Testis (tissue), 3 donors: ENCODE data around the gene IFI44. TPM values are rescaled to one million over a fixed set of nuclear protein-coding genes. Genes with fewer than 3 reads are reported as not detected.

ENCODE experiments used
- DNase-seq: peaks from one replicate; pipeline ENCODE4 v3.0.0-alpha.2; 2019
- H3K27ac ChIP-seq, 2 donors: fragments of 200-600 bp; sonication (generic); one replicate each; pipeline ENCODE4 v1.5.1; 2019
- H3K27me3 ChIP-seq: fragments of 200-600 bp; sonication (generic); one replicate; pipeline ENCODE4 v1.5.1; 2019
- H3K36me3 ChIP-seq: fragments of 200-600 bp; sonication (generic); one replicate; pipeline ENCODE4 v1.5.1; 2017; ENCODE audit warnings: low read depth; ENCODE audit errors: missing control alignments
- H3K4me1 ChIP-seq: fragments of 200-600 bp; sonication (generic); one replicate; pipeline ENCODE4 v1.5.1; 2019
- H3K4me3 ChIP-seq, 2 donors: fragments of 200-600 bp; sonication (generic); one replicate each; pipeline ENCODE4 v1.5.1; 2017 to 2019
- H3K9me3 ChIP-seq: fragments of 200-600 bp; sonication (generic); one replicate; pipeline ENCODE4 v1.5.1; 2017
- CTCF ChIP-seq, 3 experiments: fragments of 450-650 bp in 2 of 3; fragments of 200-600 bp in 1 of 3; sonication (generic) in 1 of 3; IDR thresholded peaks; one replicate each; pipeline ENCODE4 v1.5.1; 2016 to 2019; ENCODE audit warnings: antibody characterized with exemption in 3 of 3, mild to moderate bottlenecking in 2 of 3, moderate library complexity in 1 of 3
- POLR2A ChIP-seq: fragments of 450-650 bp; IDR thresholded peaks from one replicate; pipeline ENCODE4 v1.6.1; 2017; ENCODE audit warnings: antibody characterized with exemption, mild to moderate bottlenecking, moderate library complexity
- WGBS, 2 donors: methylation state at CpG; one replicate each; pipeline ENCODE4 v1.1.5; 2018; 5-methylcytosine and 5-hydroxymethylcytosine counted together
- intact Hi-C: fragments of 100-400 bp; cut with DNase I; formaldehyde crosslinking; loops from one replicate; pipeline ENCODE4 v1.15.1; 2023; ENCODE audit warnings: low total_unique reads
- polyA plus RNA-seq: library from polyadenylated mRNA; stranded (reverse); fragments of 350-450 nt; fragmentation: Illumina TruSeq; extraction: RNeasy Lipid Tissue Mini Kit (QIAGEN cat#74804); gene quantifications from one replicate; pipeline ENCODE4 v1.2.3, GENCODE V29; 2014; ENCODE audit warnings: low read depth, low replicate concordance; ENCODE audit not compliant: insufficient read depth
- total RNA-seq, 2 donors: library from RNA; depleted of rRNA; stranded (reverse); fragments of >200 nt; gene quantifications; one replicate each; pipeline ENCODE4 v1.2.3, GENCODE V29; 2016

The IFI44 gene
- total and polyA plus RNA-seq, 3 donors from 2014 or later, result 7.5 to 17.7 (median 12.3) TPM

- intact Hi-C loops, result loop anchor here (10.0 kb wide), 1 partner anchor 55 kb away; no protein-coding TSS in a partner anchor
- no peaks in the 10 kb centered on the region for H3K27me3 ChIP-seq
- peak; percentile 25 for DNase-seq
- H3K4me1 ChIP-seq, result peaks cover 12% of the 10 kb centered on the region
- H3K9me3 ChIP-seq, result no peaks in the 10 kb centered on the region
- H3K36me3 ChIP-seq, result no peaks in the 10 kb centered on the region
- peak overlapping the region; percentile 79 to 84 for H3K27ac ChIP-seq
- 25 to 35% methylated on average over 4 of the region's 4 CpGs for WGBS, 2 donors
- peak overlapping the region in 1 of 2 donors; percentile 14 for H3K4me3 ChIP-seq
- TF ChIP-seq POLR2A (no peak), CTCF (IDR thresholded peaks at IDR 0.05) (no peak)
These were observed 30.2 kb upstream of the IFI44 start for GRCh38 chr1:78619446-78619802.

GRCh38 chr1:78619803-78620579, 29.6 kb upstream of the IFI44 start, which contains the start of gene IFI44L:
Gene IFI44L, plus strand, starts transcription at chr1:78620448. Its CDS starts 7,468 bp downstream, at chr1:78627916.
- intact Hi-C loops, result loop anchor here (10.0 kb wide), 1 partner anchor 55 kb away; no protein-coding TSS in a partner anchor
- peak; percentile 37 for DNase-seq
- H3K4me3 ChIP-seq, result peak within 1 kb of the TSS; percentile 14 to 29
- peak within 1 kb of the TSS; percentile 79 to 84 for H3K27ac ChIP-seq
- WGBS, 2 donors, result 27 to 36% methylated on average over 9 of the region's 9 CpGs
- H3K4me1 ChIP-seq, result peaks cover 12% of the 10 kb centered on the region
- no peaks in the 10 kb centered on the region for H3K27me3 ChIP-seq
- TF ChIP-seq POLR2A (no peak), CTCF (IDR thresholded peaks at IDR 0.05) (no peak)
- H3K36me3 ChIP-seq, result no peaks in the 10 kb centered on the region
- H3K9me3 ChIP-seq, result no peaks in the 10 kb centered on the region

GRCh38 chr1:78620666-78621065, 29.0 kb upstream of the IFI44 start:
- no peaks in the 10 kb centered on the region for H3K36me3 ChIP-seq
- H3K9me3 ChIP-seq, result no peaks in the 10 kb centered on the region
- no peak for DNase-seq
- peak overlapping the region; percentile 14 to 29 for H3K4me3 ChIP-seq
- peak overlapping the region; percentile 79 to 84 for H3K27ac ChIP-seq
- H3K27me3 ChIP-seq, result no peaks in the 10 kb centered on the region
- intact Hi-C loops, result no loop called here
- H3K4me1 ChIP-seq, result peaks cover 12% of the 10 kb centered on the region
- 27 to 33% methylated on average over 1 of the region's 1 CpG for WGBS, 2 donors
- TF ChIP-seq POLR2A, result no peak
- TF ChIP-seq CTCF (IDR thresholded peaks at IDR 0.05), result no peak

- no peak overlapping the region for H3K4me3 ChIP-seq
- H3K9me3 ChIP-seq, result no peaks in the 10 kb centered on the region
- no peak for DNase-seq
- peaks cover 11% of the 10 kb centered on the region for H3K4me1 ChIP-seq
- H3K27ac ChIP-seq, result peak overlapping the region; percentile 49 to 79
- no peaks in the 10 kb centered on the region for H3K36me3 ChIP-seq
- TF ChIP-seq CTCF (IDR thresholded peaks at IDR 0.05) (no peak), POLR2A (no peak)
- no peaks in the 10 kb centered on the region for H3K27me3 ChIP-seq
- WGBS, 2 donors, result 52 to 64% methylated on average over 4 of the region's 4 CpGs
- intact Hi-C loops, result no loop called here
These were observed 27.1 kb upstream of the IFI44 start for GRCh38 chr1:78622548-78622947.
